A549 (cell line): ENCODE results near the gene PSMF1. TPM values are rescaled to one million over a fixed set of nuclear protein-coding genes. Genes with fewer than 3 reads are reported as not detected.

Experiments used
- ATAC-seq, 2 experiments: fragments of 200-7000 bp in 1 of 2; fragments of >200 bp in 1 of 2; cut with Nextera tagmentation in 1 of 2; cut with Tn5 transposase in 1 of 2; 3 replicates each; pipeline versions ENCODE4 v1.8.0 to v1.9.1; 2018 to 2020; ENCODE audit warnings: mild to moderate bottlenecking in 1 of 2, moderate library complexity in 1 of 2
- CTCF ChIA-PET: fragments of 300-600 bp; sonication (Branson Sonifier 250); formaldehyde crosslinking; extraction: SDS; loops from one replicate; lab custom pipeline; 2021; ENCODE audit warnings: antibody characterized with exemption, inconsistent platforms; lab: Yijun Ruan, JAX
- POLR2A ChIA-PET: fragments of 350-600 bp; formaldehyde crosslinking; extraction: SDS; loops from one replicate; lab custom pipeline; 2021; ENCODE audit warnings: antibody characterized with exemption, inconsistent platforms; lab: Yijun Ruan, JAX
- DNase-seq, 2 experiments: peaks; one replicate each; pipeline versions ENCODE4 v3.0.0 to v3.0.0-alpha.2; 2011 to 2016; ENCODE audit warnings: low read depth in 1 of 2, low spot score in 1 of 2
- FAIRE-seq: peaks from 2 replicates; lab custom pipeline; 2011; peaks lifted over from hg19 to GRCh38; lab: Jason Lieb, UNC
- H3K27ac ChIP-seq, 2 experiments: fragments of >200 bp; sonication (Bioruptor Twin); formaldehyde crosslinking; 3 replicates each; pipeline ENCODE4 v1.5.1; 2016 to 2017
- H3K4me1 ChIP-seq: fragments of >200 bp; sonication (Bioruptor Twin); formaldehyde crosslinking; 3 replicates; pipeline ENCODE4 v1.6.1; 2016
- H3K4me2 ChIP-seq: fragments of >200 bp; sonication (Bioruptor Twin); formaldehyde crosslinking; 3 replicates; pipeline ENCODE4 v1.6.1; 2016
- H3K4me3 ChIP-seq: fragments of >200 bp; sonication (Bioruptor Twin); formaldehyde crosslinking; 3 replicates; pipeline ENCODE4 v1.5.1; 2016
- H3K9me3 ChIP-seq: fragments of >200 bp; sonication (Bioruptor Twin); formaldehyde crosslinking; 3 replicates; pipeline ENCODE4 v1.6.1; 2016
- BHLHE40 ChIP-seq: IDR thresholded peaks from 2 replicates; pipeline ENCODE4 v1.6.1; 2012; ENCODE audit warnings: low read depth, low read length, inconsistent platforms
- CBX2 ChIP-seq: fragments of 200-600 bp; sonication (generic); IDR thresholded peaks from 2 replicates; pipeline ENCODE4 v1.6.1; 2016; ENCODE audit warnings: low read depth, mild to moderate bottlenecking, borderline replicate concordance
- CEBPB ChIP-seq, 2 experiments: fragments of >200 bp in 1 of 2; sonication (Bioruptor Twin) in 1 of 2; formaldehyde crosslinking in 1 of 2; IDR thresholded peaks; 2 replicates each; pipeline ENCODE4 v1.6.1; 2012 to 2016
- CHD4 ChIP-seq: fragments of 200-600 bp; sonication (generic); IDR thresholded peaks from 2 replicates; pipeline ENCODE4 v1.6.1; 2016; ENCODE audit warnings: antibody characterized with exemption, mild to moderate bottlenecking, borderline replicate concordance
- CTCF ChIP-seq: fragments of >200 bp; sonication (Bioruptor Twin); formaldehyde crosslinking; IDR thresholded peaks from 3 replicates; pipeline ENCODE4 v1.5.1; 2016
- E2F6 ChIP-seq: IDR thresholded peaks from 2 replicates; pipeline ENCODE4 v1.6.1; 2012; ENCODE audit warnings: low read depth, borderline replicate concordance
- EHF ChIP-seq: fragments of 250-450 bp; sonication (Bioruptor Pico); IDR thresholded peaks from 2 replicates; pipeline ENCODE4 v1.5.0; 2020; ENCODE audit warnings: mild to moderate bottlenecking
- EHMT2 ChIP-seq: fragments of 200-600 bp; sonication (generic); IDR thresholded peaks from 2 replicates; pipeline ENCODE4 v1.6.1; 2016; ENCODE audit warnings: antibody characterized with exemption, low read depth, mild to moderate bottlenecking, moderate library complexity
- EP300 ChIP-seq, 2 experiments: fragments of >200 bp; sonication (Bioruptor Twin); formaldehyde crosslinking; IDR thresholded peaks; 2 replicates in 1 of 2; 3 replicates in 1 of 2; pipeline ENCODE4 v1.6.1; 2016 to 2017
- ESRRA ChIP-seq: fragments of 150-350 bp; IDR thresholded peaks from 2 replicates; pipeline ENCODE4 v1.6.1; 2014; ENCODE audit warnings: mild to moderate bottlenecking, low read length, borderline replicate concordance
- FOXS1 ChIP-seq: fragments of 250-450 bp; sonication (Bioruptor Pico); IDR thresholded peaks from 2 replicates; pipeline ENCODE4 v1.5.0; 2020; ENCODE audit warnings: mild to moderate bottlenecking, moderate library complexity
- GATA3 ChIP-seq: IDR thresholded peaks from 2 replicates; pipeline ENCODE4 v1.6.1; 2012; ENCODE audit warnings: borderline replicate concordance
- HDAC2 ChIP-seq: fragments of 200-600 bp; sonication (generic); IDR thresholded peaks from 2 replicates; pipeline ENCODE4 v1.6.1; 2016
- HES2 ChIP-seq: fragments of >200 bp; sonication (Bioruptor Twin); formaldehyde crosslinking; IDR thresholded peaks from 2 replicates; pipeline ENCODE4 v1.6.1; 2016
- HOXA7 ChIP-seq: fragments of 250-450 bp; sonication (Bioruptor Pico); IDR thresholded peaks from 2 replicates; pipeline ENCODE4 v1.5.0; 2020; ENCODE audit warnings: mild to moderate bottlenecking, moderate library complexity
- JUN ChIP-seq, 2 experiments: fragments of >200 bp; sonication (Bioruptor Twin); formaldehyde crosslinking; IDR thresholded peaks; 2 replicates in 1 of 2; 3 replicates in 1 of 2; pipeline ENCODE4 v1.6.1; 2016 to 2017
- KDM1A ChIP-seq: fragments of 200-600 bp; sonication (generic); IDR thresholded peaks from 2 replicates; pipeline ENCODE4 v1.6.1; 2016; ENCODE audit warnings: low read depth, mild to moderate bottlenecking
- KDM5A ChIP-seq: fragments of 200-600 bp; sonication (generic); IDR thresholded peaks from 2 replicates; pipeline ENCODE4 v1.6.1; 2016; ENCODE audit warnings: antibody characterized with exemption, mild to moderate bottlenecking
- MAX ChIP-seq: IDR thresholded peaks from 2 replicates; pipeline ENCODE4 v1.6.1; 2012
- NPAS2 ChIP-seq: fragments of 250-450 bp; sonication (Bioruptor Pico); IDR thresholded peaks from 2 replicates; pipeline ENCODE4 v1.8.0; 2022; ENCODE audit warnings: mild to moderate bottlenecking, moderate library complexity, borderline replicate concordance
- PBX3 ChIP-seq: IDR thresholded peaks from 2 replicates; pipeline ENCODE4 v1.6.1; 2012
- PHF8 ChIP-seq: fragments of 200-600 bp; sonication (generic); IDR thresholded peaks from 2 replicates; pipeline ENCODE4 v1.6.1; 2016; ENCODE audit warnings: low read depth, mild to moderate bottlenecking, antibody characterized with exemption, moderate library complexity, borderline replicate concordance
- POLR2AphosphoS2 ChIP-seq: conservative IDR thresholded peaks from 2 replicates; pipeline ENCODE4 v1.6.1; 2012; ENCODE audit warnings: low read length, improper control_type of control experiment, inconsistent platforms
- RARB ChIP-seq: fragments of 250-450 bp; sonication (Bioruptor Pico); IDR thresholded peaks from 2 replicates; pipeline ENCODE4 v1.8.0; 2021; ENCODE audit warnings: mild to moderate bottlenecking, moderate library complexity
- RCOR1 ChIP-seq: fragments of 150-350 bp; IDR thresholded peaks from 2 replicates; pipeline ENCODE4 v1.6.1; 2014; ENCODE audit warnings: antibody characterized with exemption, low read length, low read depth
- REST ChIP-seq: fragments of 200-600 bp; sonication (generic); IDR thresholded peaks from 2 replicates; pipeline ENCODE4 v1.6.1; 2016; ENCODE audit warnings: antibody characterized with exemption, mild to moderate bottlenecking, moderate library complexity
- SMC3 ChIP-seq: fragments of >200 bp; sonication (Bioruptor Twin); formaldehyde crosslinking; IDR thresholded peaks from 3 replicates; pipeline ENCODE4 v1.6.1; 2018; ENCODE audit warnings: inconsistent platforms
- TFCP2L1 ChIP-seq: fragments of 250-450 bp; sonication (Bioruptor Pico); IDR thresholded peaks from 2 replicates; pipeline ENCODE4 v1.5.0; 2021; ENCODE audit warnings: mild to moderate bottlenecking
- USF2 ChIP-seq: fragments of 450-650 bp; IDR thresholded peaks from 2 replicates; pipeline ENCODE4 v1.6.1; 2014; ENCODE audit warnings: antibody characterized with exemption
- ZFP36 ChIP-seq: fragments of 450-650 bp; IDR thresholded peaks from 2 replicates; pipeline ENCODE4 v1.6.1; 2014; ENCODE audit warnings: borderline replicate concordance; ENCODE audit not compliant: partially characterized antibody
- ZNF302 ChIP-seq: fragments of 250-450 bp; sonication (Bioruptor Pico); IDR thresholded peaks from 2 replicates; pipeline ENCODE4 v1.9.0; 2021; ENCODE audit warnings: inconsistent platforms, mild to moderate bottlenecking, moderate library complexity
- WGBS: methylation state at CpG from one replicate; pipeline ENCODE4 v1.1.6; 2017; ENCODE audit errors: missing lambda C conversion rate; 5-methylcytosine and 5-hydroxymethylcytosine counted together
- polyA minus RNA-seq: library from RNA; depleted of rRNA, polyadenylated mRNA; stranded (reverse); fragments of >200 nt; gene quantifications from 2 replicates; pipeline ENCODE4 v1.2.3, GENCODE V29; 2011; rRNA and poly(A)+ RNA removed
- polyA plus RNA-seq, 4 experiments: library from polyadenylated mRNA; depleted of rRNA in 3 of 4; stranded (reverse); fragments of >200 nt; fragmentation: RNase III in 1 of 4; extraction: RNeasy Plus Mini Kit Qiagen cat#74134 plus additional on column Dnase treatment in 1 of 4; gene quantifications; 2 replicates in 3 of 4; 3 replicates in 1 of 4; pipeline ENCODE4 v1.2.3, GENCODE V29; 2011 to 2017

PSMF1 gene
- 157 and 168 TPM in 2 replicates for polyA plus RNA-seq (2011; rRNA removed)
- 124 and 139 TPM in 2 replicates for polyA plus RNA-seq (2012; cell fraction: cytosol; rRNA removed)
- 226 and 864 TPM in 2 replicates for polyA plus RNA-seq (2012; cell fraction: nucleus; rRNA removed)
- polyA plus RNA-seq (2017; fragmentation: RNase III; extraction: RNeasy Plus Mini Kit Qiagen cat#74134 plus additional on column Dnase treatment), result 123 to 145 TPM (median 134 TPM) in 3 replicates
- 147 and 156 TPM in 2 replicates for polyA minus RNA-seq

- FAIRE-seq (peak; percentile 91), DNase-seq (peak; percentile 96), ATAC-seq (peak; percentile 96 to 98)
- peak within 1 kb of the TSS; percentile 96 for H3K4me2 ChIP-seq
- CTCF ChIA-PET, result interaction anchor here (1.2 to 6.7 kb wide), 5 partner anchors 11 to 349 kb away, joined by 3 to 50 read pairs (median 4); no protein-coding TSS in a partner anchor
- H3K9me3 ChIP-seq, result no peaks in the 10 kb centered on the region
- POLR2A ChIA-PET, result interaction anchor here (0.8 kb wide), 1 partner anchor 32 kb away, joined by 3 read pairs; no protein-coding TSS in a partner anchor
- WGBS, result under 1% methylated on average over 28 of the region's 62 CpGs
- peaks cover 45% of the 10 kb centered on the region for H3K4me1 ChIP-seq
- peak within 1 kb of the TSS; percentile 91 to 92 for H3K27ac ChIP-seq
- peak within 1 kb of the TSS; percentile 97 for H3K4me3 ChIP-seq
- TF ChIP-seq FOXS1 (CRISPR knock-in tag), result no peak; the same call in 1 of the 2 replicates
- peak; percentile 97 for TF ChIP-seq MAX
- no peak for TF ChIP-seq USF2
- 0 out of 2 replicates have a peak, but pooled peaks have one; percentile 45 for TF ChIP-seq RARB (CRISPR knock-in tag)
- TF ChIP-seq CEBPB (IDR thresholded peaks at IDR 0.05), result no peak
- peak; percentile 10 for TF ChIP-seq ZFP36
- TF ChIP-seq KDM5A, result peak; percentile 88
- TF ChIP-seq JUN (IDR thresholded peaks at IDR 0.05), result peak in 1 of 2 experiments; percentile 99
- TF ChIP-seq TFCP2L1 (CRISPR knock-in tag), result no peak
- TF ChIP-seq E2F6, result peak; percentile 96
- TF ChIP-seq RCOR1, result no peak
- TF ChIP-seq EP300 (IDR thresholded peaks at IDR 0.05), result peak in 1 of 2 experiments; percentile 49; a peak in 2 of 5 replicates
- TF ChIP-seq CHD4, result no peak
- TF ChIP-seq GATA3, result peak; percentile 57
- no peak for TF ChIP-seq CBX2
- no peak for TF ChIP-seq ZNF302
- no peak for TF ChIP-seq ESRRA
- no peak for TF ChIP-seq BHLHE40
- TF ChIP-seq REST, result no peak
- no peak for TF ChIP-seq HDAC2
- TF ChIP-seq PBX3, result peak; percentile 75; the same call in 1 of the 2 replicates
- TF ChIP-seq SMC3, result peak; percentile 44
- TF ChIP-seq EHMT2, result no peak
- TF ChIP-seq HOXA7 (CRISPR knock-in tag), result no peak
- no peak for TF ChIP-seq NPAS2
- no peak for TF ChIP-seq CTCF
- TF ChIP-seq EHF (CRISPR knock-in tag), result no peak
- TF ChIP-seq HES2, result no peak
- no peak for TF ChIP-seq POLR2AphosphoS2
- no peak; the same call in 1 of the 2 replicates for TF ChIP-seq PHF8
- TF ChIP-seq KDM1A, result no peak
These were observed at the start of gene PSMF1 for GRCh38 chr20:1118336-1119127. PSMF1 (plus strand) TSS chr20:1118602; CDS start chr20:1118774, 172 bp downstream.
